Embryonic facial prominence (tissue), 1 donor: Measurements from ENCODE around the gene ERBIN.
"Not testable (repeated sequence)": the region's sequence is repeated elsewhere in the genome, so short reads cannot be mapped to it uniquely, and the experiment has no call there.

Source experiments
- DNase-seq: peaks from one replicate; pipeline ENCODE4 v3.0.0-alpha.2; 2016; ENCODE audit errors: extremely low spot score

ERBIN gene

GRCh38 chr5:65957703-65958102 is 31.3 kb downstream of the ERBIN start:
- DNase-seq = not testable (repeated sequence)

- DNase-seq = no peak
These were observed 35.3 kb downstream of the ERBIN start for GRCh38 chr5:65961633-65962032.

- no peak for DNase-seq
These were observed 41.1 kb downstream of the ERBIN start for GRCh38 chr5:65967288-65968066.

- DNase-seq = no peak
These were observed 43.4 kb downstream of the ERBIN start for GRCh38 chr5:65969539-65970393.

- no peak for DNase-seq
These were observed 44.3 kb downstream of the ERBIN start for GRCh38 chr5:65970481-65971367.

- no peak for DNase-seq
These were observed 45.3 kb downstream of the ERBIN start for GRCh38 chr5:65971643-65972042.

- DNase-seq = not testable (repeated sequence)
These were observed 46.5 kb downstream of the ERBIN start for GRCh38 chr5:65972896-65973295.

GRCh38 chr5:65978251-65978650 is 51.9 kb downstream of the ERBIN start:
- no peak for DNase-seq

GRCh38 chr5:65981548-65981947 is 55.2 kb downstream of the ERBIN start:
- no peak for DNase-seq

- no peak for DNase-seq
These were observed 55.7 kb downstream of the ERBIN start for GRCh38 chr5:65981969-65982619.

GRCh38 chr5:65982635-65983034 is 56.3 kb downstream of the ERBIN start:
- DNase-seq = no peak

GRCh38 chr5:65984098-65984885 is 57.9 kb downstream of the ERBIN start:
- DNase-seq = no peak

- DNase-seq = peak; percentile 13
These were observed 59.7 kb downstream of the ERBIN start for GRCh38 chr5:65986050-65986451.

- no peak for DNase-seq
These were observed 60.4 kb downstream of the ERBIN start for GRCh38 chr5:65986796-65987195.

GRCh38 chr5:65987982-65988381 is 61.6 kb downstream of the ERBIN start:
- no peak for DNase-seq

GRCh38 chr5:65989158-65989557 is 62.8 kb downstream of the ERBIN start:
- no peak for DNase-seq

- no peak for DNase-seq
These were observed 66.3 kb downstream of the ERBIN start for GRCh38 chr5:65992630-65993029.

GRCh38 chr5:65994117-65994786 is 67.9 kb downstream of the ERBIN start:
- DNase-seq = no peak

- DNase-seq = no peak
These were observed 72.8 kb downstream of the ERBIN start for GRCh38 chr5:65999061-65999723.
